OCI-LY1 (cell line): ENCODE data around the gene CLEC11A.

Experiments
- EZH2 ChIP-seq: fragments of 200-600 bp; sonication (generic), shearing (Covaris generic); IDR thresholded peaks from 2 replicates; pipeline ENCODE4 v1.8.0; 2017; ENCODE audit warnings: borderline replicate concordance, mixed run types, mild to moderate bottlenecking, antibody characterized with exemption, low read length, moderate library complexity, mixed read lengths
- TF ChIP-seq, protein P1 (sequence below): fragments of 200-600 bp; sonication (generic), shearing (Covaris generic); IDR thresholded peaks from 2 replicates; pipeline ENCODE4 v1.5.1; 2017; ENCODE audit warnings: mild to moderate bottlenecking, antibody characterized with exemption, low read length, moderate library complexity, mixed read lengths

DNA sequence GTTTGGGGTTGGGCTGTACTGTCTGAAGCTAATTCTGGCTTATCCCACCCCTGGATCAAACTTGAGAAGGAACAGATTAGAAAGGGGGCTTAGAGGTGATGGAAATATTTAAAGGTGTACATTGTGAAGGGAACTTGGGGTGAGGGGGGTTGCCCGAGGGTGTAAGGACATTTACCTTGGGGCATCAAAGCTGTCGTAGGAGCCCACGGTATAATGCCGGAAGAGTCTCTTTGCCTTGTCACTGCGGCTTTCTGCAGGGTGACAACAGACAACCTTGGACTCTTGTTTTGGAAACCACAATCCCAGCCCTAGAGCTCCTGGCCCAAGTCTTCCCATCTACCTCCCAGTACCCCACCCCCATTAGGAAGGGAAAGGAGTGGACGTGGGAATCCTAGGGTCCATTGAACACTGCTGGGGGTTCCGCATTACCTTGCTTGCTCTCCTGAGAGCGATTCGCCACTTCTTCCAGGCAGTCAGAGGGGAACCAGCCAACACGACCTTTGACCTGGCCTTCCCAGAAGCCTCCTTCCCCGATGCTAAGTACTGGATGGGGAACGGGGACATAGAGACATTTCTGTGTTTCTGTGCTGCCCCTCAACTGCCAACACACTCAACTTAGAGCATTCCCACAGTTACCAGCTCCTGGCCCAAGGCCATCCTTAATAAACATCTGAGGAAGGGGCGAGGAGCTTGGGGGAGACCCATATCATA is 25.6 kb upstream of the CLEC11A start:
- TF ChIP-seq, protein P1, sequence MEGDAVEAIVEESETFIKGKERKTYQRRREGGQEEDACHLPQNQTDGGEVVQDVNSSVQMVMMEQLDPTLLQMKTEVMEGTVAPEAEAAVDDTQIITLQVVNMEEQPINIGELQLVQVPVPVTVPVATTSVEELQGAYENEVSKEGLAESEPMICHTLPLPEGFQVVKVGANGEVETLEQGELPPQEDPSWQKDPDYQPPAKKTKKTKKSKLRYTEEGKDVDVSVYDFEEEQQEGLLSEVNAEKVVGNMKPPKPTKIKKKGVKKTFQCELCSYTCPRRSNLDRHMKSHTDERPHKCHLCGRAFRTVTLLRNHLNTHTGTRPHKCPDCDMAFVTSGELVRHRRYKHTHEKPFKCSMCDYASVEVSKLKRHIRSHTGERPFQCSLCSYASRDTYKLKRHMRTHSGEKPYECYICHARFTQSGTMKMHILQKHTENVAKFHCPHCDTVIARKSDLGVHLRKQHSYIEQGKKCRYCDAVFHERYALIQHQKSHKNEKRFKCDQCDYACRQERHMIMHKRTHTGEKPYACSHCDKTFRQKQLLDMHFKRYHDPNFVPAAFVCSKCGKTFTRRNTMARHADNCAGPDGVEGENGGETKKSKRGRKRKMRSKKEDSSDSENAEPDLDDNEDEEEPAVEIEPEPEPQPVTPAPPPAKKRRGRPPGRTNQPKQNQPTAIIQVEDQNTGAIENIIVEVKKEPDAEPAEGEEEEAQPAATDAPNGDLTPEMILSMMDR: no peak
- no peak for TF ChIP-seq EZH2
